Fibroblast of the aortic adventitia (primary cell): Measurements from ENCODE around the gene ELOVL6. TPM values are rescaled to one million over a fixed set of nuclear protein-coding genes. Genes with fewer than 3 reads are reported as not detected.
"Not testable (repeated sequence)": the region's sequence is repeated elsewhere in the genome, so short reads cannot be mapped to it uniquely, and the experiment has no call there.

Experiments used
- DNase-seq: peaks from one replicate; pipeline ENCODE4 v3.0.0-alpha.2; 2010; ENCODE audit warnings: low read depth
- H3K4me3 ChIP-seq: 2 replicates; pipeline ENCODE4 v1.5.1; 2011; ENCODE audit warnings: low read depth, mild to moderate bottlenecking, control low read depth, low read length, moderate library complexity
- CTCF ChIP-seq: IDR thresholded peaks from 2 replicates; pipeline ENCODE4 v1.5.1; 2011; ENCODE audit warnings: mild to moderate bottlenecking, low read length, control low read depth, inconsistent platforms; ENCODE audit not compliant: insufficient read depth
- total RNA-seq: library from RNA; depleted of rRNA; stranded (reverse); fragments of >200 nt; gene quantifications from 2 replicates; pipeline ENCODE4 v1.2.3, GENCODE V29; 2012; ENCODE audit warnings: low replicate concordance

The ELOVL6 gene
- total RNA-seq, 1 donor = 23.0 TPM

- H3K4me3 ChIP-seq = peak overlapping the region; percentile 88
- no peak for TF ChIP-seq CTCF
- peak; percentile 31 for DNase-seq
Measured at GRCh38 chr4:110196871-110197528, 1.4 kb downstream of the ELOVL6 start.

- H3K4me3 ChIP-seq = peak overlapping the region; percentile 88
- peak; percentile 28 for DNase-seq
- no peak for TF ChIP-seq CTCF
Measured at GRCh38 chr4:110196206-110196870, 2.1 kb downstream of the ELOVL6 start.

GRCh38 chr4:110195561-110196205, 2.7 kb downstream of the ELOVL6 start:
- H3K4me3 ChIP-seq = peak overlapping the region; percentile 88
- TF ChIP-seq CTCF = no peak
- DNase-seq = peak; percentile 25

- TF ChIP-seq CTCF = no peak
- no peak overlapping the region for H3K4me3 ChIP-seq
- DNase-seq = peak; percentile 94
Measured at GRCh38 chr4:110193822-110194761, 4.3 kb downstream of the ELOVL6 start.

GRCh38 chr4:110193287-110193686, 5.1 kb downstream of the ELOVL6 start:
- DNase-seq, H3K4me3 ChIP-seq: not testable (repeated sequence)

- TF ChIP-seq CTCF = no peak
- no peak overlapping the region for H3K4me3 ChIP-seq
- DNase-seq = peak; percentile 15
Measured at GRCh38 chr4:110190249-110190648, 8.2 kb downstream of the ELOVL6 start.
